Hepatocyte (in vitro differentiated cells): ENCODE measurements around the gene CCER1. TPM values are rescaled to one million over a fixed set of nuclear protein-coding genes. Genes with fewer than 3 reads are reported as not detected.

Source experiments
- DNase-seq: peaks from one replicate; pipeline ENCODE4 v3.0.0-alpha.2; 2016; ENCODE audit warnings: low spot score
- H2AFZ ChIP-seq: fragments of 200-600 bp; sonication (generic); 2 replicates; pipeline ENCODE4 v1.6.0; 2016; ENCODE audit warnings: antibody characterized with exemption, mild to moderate bottlenecking
- H3K27ac ChIP-seq: fragments of 200-600 bp; sonication (generic); 2 replicates; pipeline ENCODE4 v1.5.1; 2016; ENCODE audit warnings: mild to moderate bottlenecking
- H3K27me3 ChIP-seq: fragments of 200-600 bp; sonication (generic); 2 replicates; pipeline ENCODE4 v1.6.1; 2016
- H3K36me3 ChIP-seq: fragments of 200-600 bp; sonication (generic); replicated peaks from 2 replicates; pipeline ENCODE4 v1.5.1; 2016; ENCODE audit warnings: low read depth; ENCODE audit not compliant: insufficient read depth
- H3K4me1 ChIP-seq: fragments of 200-600 bp; sonication (generic); 2 replicates; pipeline ENCODE4 v1.5.1; 2016; ENCODE audit warnings: mild to moderate bottlenecking, moderate library complexity; ENCODE audit not compliant: insufficient read depth
- H3K4me2 ChIP-seq: fragments of 200-600 bp; sonication (generic); 2 replicates; pipeline ENCODE4 v1.6.0; 2016
- H3K4me3 ChIP-seq: fragments of 200-600 bp; sonication (generic); 2 replicates; pipeline ENCODE4 v1.5.1; 2016; ENCODE audit warnings: mild to moderate bottlenecking
- H3K79me2 ChIP-seq: fragments of 200-600 bp; sonication (generic); 2 replicates; pipeline ENCODE4 v1.6.0; 2017; ENCODE audit warnings: mild to moderate bottlenecking
- H3K9me2 ChIP-seq: fragments of 200-600 bp; sonication (generic); replicated peaks from 2 replicates; pipeline ENCODE4 v1.6.0; 2017; ENCODE audit warnings: mild to moderate bottlenecking; ENCODE audit not compliant: insufficient read depth
- H3K9me3 ChIP-seq: fragments of 200-600 bp; sonication (generic); 2 replicates; pipeline ENCODE4 v1.5.1; 2016; ENCODE audit warnings: low read depth, mild to moderate bottlenecking
- H4K20me1 ChIP-seq: fragments of 200-600 bp; sonication (generic); 2 replicates; pipeline ENCODE4 v1.6.0; 2016; ENCODE audit warnings: mild to moderate bottlenecking; ENCODE audit not compliant: insufficient read depth, poor library complexity, severe bottlenecking
- EZH2 ChIP-seq: fragments of 200-600 bp; sonication (generic); IDR thresholded peaks from 2 replicates; pipeline ENCODE4 v1.6.1; 2016; ENCODE audit warnings: antibody characterized with exemption, mild to moderate bottlenecking, borderline replicate concordance
- EZH2phosphoT487 ChIP-seq: fragments of 200-600 bp; sonication (generic); IDR thresholded peaks from one replicate; pipeline ENCODE4 v1.6.1; 2018; ENCODE audit warnings: antibody characterized with exemption, mild to moderate bottlenecking, low read depth, moderate library complexity; ENCODE audit not compliant: unreplicated experiment, severe bottlenecking
- WGBS: methylation state at CpG from one replicate; pipeline ENCODE4 v1.1.6; 2016; ENCODE audit warnings: low lambda C conversion rate; ENCODE audit errors: missing lambda C conversion rate; 5-methylcytosine and 5-hydroxymethylcytosine counted together
- polyA plus RNA-seq: library from polyadenylated mRNA; unstranded; fragments of >200 nt; fragmentation: Nextera tagmentation; extraction: Ambion mirVana; gene quantifications from 2 replicates; pipeline ENCODE4 v1.2.1, GENCODE V29; 2016
- total RNA-seq: library from RNA; depleted of rRNA; stranded (reverse); fragments of >200 nt; gene quantifications from 2 replicates; pipeline ENCODE4 v1.2.3, GENCODE V29; 2014
- TF ChIP-seq, protein P1 (sequence below): fragments of 200-600 bp; sonication (generic); IDR thresholded peaks from 2 replicates; pipeline ENCODE4 v1.5.1; 2016; ENCODE audit warnings: antibody characterized with exemption, mild to moderate bottlenecking; ENCODE audit not compliant: poor library complexity

CCER1 gene
- total and polyA plus RNA-seq, 2 experiments from 2014 or later = not detected

DNA sequence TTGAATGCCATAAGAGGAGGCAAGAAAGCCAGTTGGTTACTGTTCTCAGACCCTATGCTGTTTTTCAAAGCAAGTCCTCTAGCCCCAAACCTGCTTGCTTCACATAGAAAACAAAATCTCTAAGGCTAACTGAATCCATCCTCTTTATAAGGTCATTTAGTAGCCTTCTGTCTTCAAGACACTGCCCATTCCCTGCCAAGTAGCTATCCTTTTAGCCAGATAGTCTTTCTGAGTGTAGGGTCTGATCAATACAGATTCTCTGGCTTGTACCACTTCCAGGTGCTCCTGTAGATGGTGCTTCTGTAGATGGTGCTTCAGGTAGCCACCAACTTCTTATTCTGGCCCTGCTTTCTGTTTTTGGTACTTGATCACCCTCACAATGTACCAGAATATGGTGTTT lies 15.9 kb upstream of the CCER1 start:
- Histone ChIP-seq H3K27ac (no peak overlapping the region), H3K36me3 (no peaks in the 10 kb centered on the region), H2AFZ (no peak overlapping the region), H3K4me3 (no peak overlapping the region), H4K20me1 (no peaks in the 10 kb centered on the region), H3K4me1 (no peaks in the 10 kb centered on the region), H3K9me2 (no peaks in the 10 kb centered on the region), H3K4me2 (no peak overlapping the region), H3K79me2 (no peaks in the 10 kb centered on the region), H3K9me3 (no peaks in the 10 kb centered on the region), H3K27me3 (no peaks in the 10 kb centered on the region)
- no peak for TF ChIP-seq EZH2phosphoT487
- no peak for DNase-seq

DNA sequence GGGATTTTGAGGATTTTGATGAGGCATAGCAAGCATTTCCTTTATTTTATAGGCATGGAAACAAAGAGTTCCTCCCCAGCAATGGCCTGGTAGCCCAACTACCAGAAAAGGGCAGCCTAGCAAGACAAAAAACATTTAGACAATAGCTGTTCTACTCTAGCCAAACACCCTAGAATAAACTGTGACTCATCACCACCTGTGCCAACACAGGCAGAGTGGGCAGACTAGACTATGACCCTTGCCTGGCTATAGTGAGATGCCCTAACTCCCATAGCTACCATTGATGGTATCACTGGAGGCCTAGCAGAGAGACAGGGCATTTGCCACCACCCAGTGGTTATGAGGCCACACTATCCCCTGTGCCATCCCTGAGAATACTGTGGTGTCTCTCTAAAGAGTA lies 15.5 kb upstream of the CCER1 start:
- H3K4me3 ChIP-seq = no peak overlapping the region
- TF ChIP-seq EZH2phosphoT487 = no peak
- no peak for TF ChIP-seq EZH2
- TF ChIP-seq, protein P1, sequence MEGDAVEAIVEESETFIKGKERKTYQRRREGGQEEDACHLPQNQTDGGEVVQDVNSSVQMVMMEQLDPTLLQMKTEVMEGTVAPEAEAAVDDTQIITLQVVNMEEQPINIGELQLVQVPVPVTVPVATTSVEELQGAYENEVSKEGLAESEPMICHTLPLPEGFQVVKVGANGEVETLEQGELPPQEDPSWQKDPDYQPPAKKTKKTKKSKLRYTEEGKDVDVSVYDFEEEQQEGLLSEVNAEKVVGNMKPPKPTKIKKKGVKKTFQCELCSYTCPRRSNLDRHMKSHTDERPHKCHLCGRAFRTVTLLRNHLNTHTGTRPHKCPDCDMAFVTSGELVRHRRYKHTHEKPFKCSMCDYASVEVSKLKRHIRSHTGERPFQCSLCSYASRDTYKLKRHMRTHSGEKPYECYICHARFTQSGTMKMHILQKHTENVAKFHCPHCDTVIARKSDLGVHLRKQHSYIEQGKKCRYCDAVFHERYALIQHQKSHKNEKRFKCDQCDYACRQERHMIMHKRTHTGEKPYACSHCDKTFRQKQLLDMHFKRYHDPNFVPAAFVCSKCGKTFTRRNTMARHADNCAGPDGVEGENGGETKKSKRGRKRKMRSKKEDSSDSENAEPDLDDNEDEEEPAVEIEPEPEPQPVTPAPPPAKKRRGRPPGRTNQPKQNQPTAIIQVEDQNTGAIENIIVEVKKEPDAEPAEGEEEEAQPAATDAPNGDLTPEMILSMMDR = no peak
- H3K9me3 ChIP-seq = no peaks in the 10 kb centered on the region
- no peak overlapping the region for H3K4me2 ChIP-seq
- H3K79me2 ChIP-seq = no peaks in the 10 kb centered on the region
- no peak overlapping the region for H3K27ac ChIP-seq
- H4K20me1 ChIP-seq = no peaks in the 10 kb centered on the region
- H3K9me2 ChIP-seq = no peaks in the 10 kb centered on the region
- no peaks in the 10 kb centered on the region for H3K4me1 ChIP-seq
- no peak overlapping the region for H2AFZ ChIP-seq
- no peak for DNase-seq
- no peaks in the 10 kb centered on the region for H3K36me3 ChIP-seq
- H3K27me3 ChIP-seq = no peaks in the 10 kb centered on the region

DNA sequence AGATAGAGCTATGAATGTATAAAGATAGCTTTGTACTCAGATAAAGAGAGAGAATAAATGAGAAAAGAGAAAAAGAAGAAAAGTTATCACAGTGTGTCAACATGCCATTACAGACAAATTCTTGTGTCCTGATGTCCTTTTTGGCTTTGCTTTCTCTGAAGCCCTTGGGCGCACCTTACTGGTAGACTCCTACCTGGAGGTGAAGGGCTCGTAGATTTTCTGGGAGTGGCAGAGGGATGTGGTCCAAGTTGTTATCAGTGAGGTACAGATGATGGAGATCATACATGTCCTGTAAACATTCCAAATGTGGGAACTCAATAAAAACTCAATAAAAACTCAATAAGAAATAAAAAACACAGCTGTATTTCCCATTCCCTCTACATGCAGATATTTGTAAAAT lies 14.9 kb upstream of the CCER1 start:
- no peak overlapping the region for H3K4me3 ChIP-seq
- no peaks in the 10 kb centered on the region for H3K9me2 ChIP-seq
- 90% methylated on average over 2 of the region's 2 CpGs for WGBS
- no peaks in the 10 kb centered on the region for H3K79me2 ChIP-seq
- no peaks in the 10 kb centered on the region for H4K20me1 ChIP-seq
- no peak overlapping the region for H2AFZ ChIP-seq
- no peaks in the 10 kb centered on the region for H3K9me3 ChIP-seq
- no peak for DNase-seq
- no peaks in the 10 kb centered on the region for H3K4me1 ChIP-seq
- no peaks in the 10 kb centered on the region for H3K36me3 ChIP-seq
- H3K4me2 ChIP-seq = no peak overlapping the region
- no peaks in the 10 kb centered on the region for H3K27me3 ChIP-seq
- TF ChIP-seq EZH2 (no peak), EZH2phosphoT487 (no peak)
- TF ChIP-seq, protein P1 = no peak
- no peak overlapping the region for H3K27ac ChIP-seq

DNA sequence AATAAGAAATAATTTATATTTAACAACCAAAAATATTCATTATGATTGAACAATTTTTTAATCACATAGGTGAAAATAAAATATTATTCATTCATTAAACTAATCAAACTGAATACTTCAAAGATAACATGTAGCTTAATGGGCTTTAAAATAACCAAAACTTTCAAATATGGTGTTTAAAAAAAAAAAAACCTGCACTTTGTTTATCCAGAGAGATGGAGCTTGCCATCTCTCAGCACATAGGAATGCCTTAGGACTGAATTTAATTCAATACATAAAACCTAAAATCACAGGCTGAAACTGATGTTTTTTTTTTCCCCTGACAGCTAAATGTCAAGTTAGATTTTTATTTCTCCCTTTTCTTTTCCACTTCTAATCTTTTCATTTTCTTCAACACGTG lies 14.4 kb upstream of the CCER1 start:
- Histone ChIP-seq H3K27me3 (no peaks in the 10 kb centered on the region), H3K9me2 (no peaks in the 10 kb centered on the region), H3K4me1 (no peaks in the 10 kb centered on the region), H3K4me3 (no peak overlapping the region), H3K79me2 (no peaks in the 10 kb centered on the region), H3K36me3 (no peaks in the 10 kb centered on the region), H3K27ac (no peak overlapping the region), H2AFZ (no peak overlapping the region), H3K9me3 (no peaks in the 10 kb centered on the region), H4K20me1 (no peaks in the 10 kb centered on the region), H3K4me2 (no peak overlapping the region)
- WGBS = 0% methylated on average over 1 of the region's 1 CpG
- no peak for TF ChIP-seq EZH2phosphoT487
- no peak for TF ChIP-seq EZH2
- TF ChIP-seq, protein P1 = no peak
- no peak for DNase-seq
